HL-60 (cell line): ENCODE results near the gene SLC35C1.

Experiments
- DNase-seq, 2 experiments: peaks; one replicate each; pipeline ENCODE4 v3.0.0-alpha.2; 2010 to 2020; ENCODE audit warnings: low read depth in 1 of 2, low spot score in 1 of 2
- H3K27ac ChIP-seq: fragments of 250-450 bp; sonication (Bioruptor Pico); replicated peaks from 2 replicates; pipeline ENCODE4 v1.5.1; 2020; ENCODE audit warnings: mild to moderate bottlenecking, moderate library complexity
- H3K27me3 ChIP-seq: fragments of 250-450 bp; sonication (Bioruptor Pico); 2 replicates; pipeline ENCODE4 v1.5.1; 2021; ENCODE audit warnings: mild to moderate bottlenecking, moderate library complexity; ENCODE audit not compliant: insufficient read depth, poor library complexity, severe bottlenecking
- H3K4me3 ChIP-seq: replicated peaks from 2 replicates; pipeline ENCODE4 v1.5.1; 2011; ENCODE audit warnings: mild to moderate bottlenecking, control low read depth, low read length; ENCODE audit not compliant: insufficient read depth
- CTCF ChIP-seq: IDR thresholded peaks from one replicate; pipeline ENCODE4 v1.5.1; 2011; ENCODE audit warnings: low read length, control low read depth, inconsistent platforms; ENCODE audit not compliant: insufficient read depth
- GABPA ChIP-seq: IDR thresholded peaks from 2 replicates; pipeline ENCODE4 v1.6.1; 2012; ENCODE audit warnings: low read depth
- POLR2AphosphoS5 ChIP-seq: IDR thresholded peaks from 2 replicates; pipeline ENCODE4 v1.6.1; 2012; ENCODE audit warnings: low read depth
- SPI1 ChIP-seq: IDR thresholded peaks from 2 replicates; pipeline ENCODE4 v1.6.1; 2012; ENCODE audit warnings: low read depth, mild to moderate bottlenecking, borderline replicate concordance
- TF ChIP-seq, protein P1 (sequence below): IDR thresholded peaks from 2 replicates; pipeline ENCODE4 v1.6.1; 2012; ENCODE audit warnings: low read depth; ENCODE audit not compliant: insufficient replicate concordance

SLC35C1 gene

GRCh38 chr11:45810431-45811108 is 5.6 kb downstream of the SLC35C1 start:
- TF ChIP-seq SPI1: no peak
- no peak for TF ChIP-seq GABPA
- no peak for TF ChIP-seq POLR2AphosphoS5
- TF ChIP-seq, protein P1, sequence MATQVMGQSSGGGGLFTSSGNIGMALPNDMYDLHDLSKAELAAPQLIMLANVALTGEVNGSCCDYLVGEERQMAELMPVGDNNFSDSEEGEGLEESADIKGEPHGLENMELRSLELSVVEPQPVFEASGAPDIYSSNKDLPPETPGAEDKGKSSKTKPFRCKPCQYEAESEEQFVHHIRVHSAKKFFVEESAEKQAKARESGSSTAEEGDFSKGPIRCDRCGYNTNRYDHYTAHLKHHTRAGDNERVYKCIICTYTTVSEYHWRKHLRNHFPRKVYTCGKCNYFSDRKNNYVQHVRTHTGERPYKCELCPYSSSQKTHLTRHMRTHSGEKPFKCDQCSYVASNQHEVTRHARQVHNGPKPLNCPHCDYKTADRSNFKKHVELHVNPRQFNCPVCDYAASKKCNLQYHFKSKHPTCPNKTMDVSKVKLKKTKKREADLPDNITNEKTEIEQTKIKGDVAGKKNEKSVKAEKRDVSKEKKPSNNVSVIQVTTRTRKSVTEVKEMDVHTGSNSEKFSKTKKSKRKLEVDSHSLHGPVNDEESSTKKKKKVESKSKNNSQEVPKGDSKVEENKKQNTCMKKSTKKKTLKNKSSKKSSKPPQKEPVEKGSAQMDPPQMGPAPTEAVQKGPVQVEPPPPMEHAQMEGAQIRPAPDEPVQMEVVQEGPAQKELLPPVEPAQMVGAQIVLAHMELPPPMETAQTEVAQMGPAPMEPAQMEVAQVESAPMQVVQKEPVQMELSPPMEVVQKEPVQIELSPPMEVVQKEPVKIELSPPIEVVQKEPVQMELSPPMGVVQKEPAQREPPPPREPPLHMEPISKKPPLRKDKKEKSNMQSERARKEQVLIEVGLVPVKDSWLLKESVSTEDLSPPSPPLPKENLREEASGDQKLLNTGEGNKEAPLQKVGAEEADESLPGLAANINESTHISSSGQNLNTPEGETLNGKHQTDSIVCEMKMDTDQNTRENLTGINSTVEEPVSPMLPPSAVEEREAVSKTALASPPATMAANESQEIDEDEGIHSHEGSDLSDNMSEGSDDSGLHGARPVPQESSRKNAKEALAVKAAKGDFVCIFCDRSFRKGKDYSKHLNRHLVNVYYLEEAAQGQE: no peak
- TF ChIP-seq CTCF: no peak
- no peaks in the 10 kb centered on the region for H3K27me3 ChIP-seq
- H3K27ac ChIP-seq: no peak overlapping the region
- DNase-seq: no peak
- H3K4me3 ChIP-seq: no peak overlapping the region

- DNase-seq: no peak
- Histone ChIP-seq H3K27ac (no peak overlapping the region), H3K4me3 (no peak overlapping the region), H3K27me3 (no peaks in the 10 kb centered on the region)
- TF ChIP-seq POLR2AphosphoS5 (no peak), SPI1 (no peak), GABPA (no peak), CTCF (no peak)
- TF ChIP-seq, protein P1: no peak
Observed at GRCh38 chr11:45811109-45811435, 6.1 kb downstream of the SLC35C1 start.

GRCh38 chr11:45811571-45812290 is 6.8 kb downstream of the SLC35C1 start:
- Histone ChIP-seq H3K4me3 (no peak overlapping the region), H3K27me3 (no peaks in the 10 kb centered on the region), H3K27ac (no peak overlapping the region)
- no peak for DNase-seq
- TF ChIP-seq GABPA: no peak
- TF ChIP-seq SPI1: no peak
- no peak for TF ChIP-seq POLR2AphosphoS5
- TF ChIP-seq CTCF: no peak
- TF ChIP-seq, protein P1: no peak
